Hepatocyte (in vitro differentiated cells): ENCODE data around the gene PKN3. TPM values are rescaled to one million over a fixed set of nuclear protein-coding genes. Genes with fewer than 3 reads are reported as not detected.

Experiments
- DNase-seq: peaks from one replicate; pipeline ENCODE4 v3.0.0-alpha.2; 2016; ENCODE audit warnings: low spot score
- H2AFZ ChIP-seq: fragments of 200-600 bp; sonication (generic); 2 replicates; pipeline ENCODE4 v1.6.0; 2016; ENCODE audit warnings: antibody characterized with exemption, mild to moderate bottlenecking
- H3K27ac ChIP-seq: fragments of 200-600 bp; sonication (generic); 2 replicates; pipeline ENCODE4 v1.5.1; 2016; ENCODE audit warnings: mild to moderate bottlenecking
- H3K27me3 ChIP-seq: fragments of 200-600 bp; sonication (generic); 2 replicates; pipeline ENCODE4 v1.6.1; 2016
- H3K36me3 ChIP-seq: fragments of 200-600 bp; sonication (generic); replicated peaks from 2 replicates; pipeline ENCODE4 v1.5.1; 2016; ENCODE audit warnings: low read depth; ENCODE audit not compliant: insufficient read depth
- H3K4me1 ChIP-seq: fragments of 200-600 bp; sonication (generic); 2 replicates; pipeline ENCODE4 v1.5.1; 2016; ENCODE audit warnings: mild to moderate bottlenecking, moderate library complexity; ENCODE audit not compliant: insufficient read depth
- H3K4me2 ChIP-seq: fragments of 200-600 bp; sonication (generic); 2 replicates; pipeline ENCODE4 v1.6.0; 2016
- H3K4me3 ChIP-seq: fragments of 200-600 bp; sonication (generic); 2 replicates; pipeline ENCODE4 v1.5.1; 2016; ENCODE audit warnings: mild to moderate bottlenecking
- H3K79me2 ChIP-seq: fragments of 200-600 bp; sonication (generic); 2 replicates; pipeline ENCODE4 v1.6.0; 2017; ENCODE audit warnings: mild to moderate bottlenecking
- H3K9me2 ChIP-seq: fragments of 200-600 bp; sonication (generic); replicated peaks from 2 replicates; pipeline ENCODE4 v1.6.0; 2017; ENCODE audit warnings: mild to moderate bottlenecking; ENCODE audit not compliant: insufficient read depth
- H3K9me3 ChIP-seq: fragments of 200-600 bp; sonication (generic); 2 replicates; pipeline ENCODE4 v1.5.1; 2016; ENCODE audit warnings: low read depth, mild to moderate bottlenecking
- H4K20me1 ChIP-seq: fragments of 200-600 bp; sonication (generic); 2 replicates; pipeline ENCODE4 v1.6.0; 2016; ENCODE audit warnings: mild to moderate bottlenecking; ENCODE audit not compliant: insufficient read depth, poor library complexity, severe bottlenecking
- CTCF ChIP-seq: fragments of 200-600 bp; sonication (generic); IDR thresholded peaks from 2 replicates; pipeline ENCODE4 v1.5.1; 2016; ENCODE audit warnings: antibody characterized with exemption, mild to moderate bottlenecking; ENCODE audit not compliant: poor library complexity
- EZH2 ChIP-seq: fragments of 200-600 bp; sonication (generic); IDR thresholded peaks from 2 replicates; pipeline ENCODE4 v1.6.1; 2016; ENCODE audit warnings: antibody characterized with exemption, mild to moderate bottlenecking, borderline replicate concordance
- EZH2phosphoT487 ChIP-seq: fragments of 200-600 bp; sonication (generic); IDR thresholded peaks from one replicate; pipeline ENCODE4 v1.6.1; 2018; ENCODE audit warnings: antibody characterized with exemption, mild to moderate bottlenecking, low read depth, moderate library complexity; ENCODE audit not compliant: unreplicated experiment, severe bottlenecking
- WGBS: methylation state at CpG from one replicate; pipeline ENCODE4 v1.1.6; 2016; ENCODE audit warnings: low lambda C conversion rate; ENCODE audit errors: missing lambda C conversion rate; 5-methylcytosine and 5-hydroxymethylcytosine counted together
- polyA plus RNA-seq: library from polyadenylated mRNA; unstranded; fragments of >200 nt; fragmentation: Nextera tagmentation; extraction: Ambion mirVana; gene quantifications from 2 replicates; pipeline ENCODE4 v1.2.1, GENCODE V29; 2016
- total RNA-seq: library from RNA; depleted of rRNA; stranded (reverse); fragments of >200 nt; gene quantifications from 2 replicates; pipeline ENCODE4 v1.2.3, GENCODE V29; 2014

The PKN3 gene
- total and polyA plus RNA-seq, 2 experiments from 2014 or later = 3.7 to 4.5 TPM

- H3K9me3 ChIP-seq = no peaks in the 10 kb centered on the region
- H3K27ac ChIP-seq = no peak overlapping the region
- whole genome bisulfite sequencing = 95% methylated on average over 1 of the region's 1 CpG
- no peaks in the 10 kb centered on the region for H3K9me2 ChIP-seq
- no peaks in the 10 kb centered on the region for H4K20me1 ChIP-seq
- H3K79me2 ChIP-seq = no peaks in the 10 kb centered on the region
- H3K36me3 ChIP-seq = no peaks in the 10 kb centered on the region
- H2AFZ ChIP-seq = no peak overlapping the region
- H3K4me2 ChIP-seq = no peak overlapping the region
- H3K4me1 ChIP-seq = no peaks in the 10 kb centered on the region
- no peak for TF ChIP-seq CTCF
- no peak for TF ChIP-seq EZH2phosphoT487
- no peak for TF ChIP-seq EZH2
- no peak for DNase-seq
- H3K4me3 ChIP-seq = no peak overlapping the region
- H3K27me3 ChIP-seq = no peaks in the 10 kb centered on the region
Observed at GRCh38 chr9:128743421-128743820, 41.1 kb downstream of the PKN3 start.

GRCh38 chr9:128747241-128747640, 44.9 kb downstream of the PKN3 start:
- H3K36me3 ChIP-seq = no peaks in the 10 kb centered on the region

DNA sequence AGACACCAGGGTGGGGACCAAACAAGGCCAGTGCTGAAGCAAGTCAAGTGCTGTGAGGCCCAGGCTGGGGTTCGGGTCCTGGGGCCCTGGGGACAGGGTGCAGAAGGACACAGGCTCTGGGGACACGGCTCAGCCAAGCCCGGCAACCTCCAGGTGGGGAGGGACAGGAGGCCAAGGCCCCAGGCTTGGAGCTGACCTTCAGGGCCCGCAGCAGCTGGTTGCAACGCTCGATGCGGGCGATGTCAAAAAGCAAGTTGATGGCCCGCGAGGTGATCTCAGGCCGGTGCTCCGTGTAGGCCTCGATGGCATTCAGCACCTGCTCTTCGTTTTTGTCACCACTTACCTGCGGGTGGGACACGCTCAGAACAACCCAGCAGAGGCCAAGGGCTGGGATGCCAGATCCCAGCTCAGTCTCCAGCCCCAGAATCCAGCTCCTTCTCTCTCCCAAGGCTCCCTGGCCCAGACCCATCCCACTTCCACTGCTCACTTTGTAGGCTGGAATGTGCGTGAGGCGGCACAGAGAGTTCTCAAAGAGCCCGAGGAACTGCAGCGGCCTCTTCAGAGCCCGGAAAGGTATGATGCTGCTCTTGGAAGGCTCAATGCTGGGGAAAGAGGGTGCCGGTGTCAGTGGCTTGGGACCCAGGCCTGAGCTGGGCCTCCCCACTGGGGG, 48.8 kb downstream of the PKN3 start:
- no peaks in the 10 kb centered on the region for H3K4me1 ChIP-seq
- 96% methylated on average over 22 of the region's 22 CpGs for WGBS
- no peak overlapping the region for H2AFZ ChIP-seq
- no peaks in the 10 kb centered on the region for H3K79me2 ChIP-seq
- no peak overlapping the region for H3K27ac ChIP-seq
- H3K9me2 ChIP-seq = no peaks in the 10 kb centered on the region
- H3K36me3 ChIP-seq = no peaks in the 10 kb centered on the region
- no peaks in the 10 kb centered on the region for H3K27me3 ChIP-seq
- H3K4me3 ChIP-seq = no peak overlapping the region
- peaks cover under 1% of the 10 kb centered on the region for H4K20me1 ChIP-seq
- no peak for DNase-seq
- TF ChIP-seq EZH2 = no peak
- no peaks in the 10 kb centered on the region for H3K9me3 ChIP-seq
- H3K4me2 ChIP-seq = no peak overlapping the region

More at GRCh38 chr9:128747241-128747640, 44.9 kb downstream of the PKN3 start:
- no peaks in the 10 kb centered on the region for H3K9me2 ChIP-seq
- H3K27ac ChIP-seq = no peak overlapping the region
- H2AFZ ChIP-seq = no peak overlapping the region
- 95% methylated on average over 1 of the region's 1 CpG for WGBS
- H4K20me1 ChIP-seq = no peaks in the 10 kb centered on the region
- no peaks in the 10 kb centered on the region for H3K9me3 ChIP-seq
- no peaks in the 10 kb centered on the region for H3K79me2 ChIP-seq
- H3K4me1 ChIP-seq = no peaks in the 10 kb centered on the region
- TF ChIP-seq CTCF = no peak
- no peak for TF ChIP-seq EZH2
- no peak for TF ChIP-seq EZH2phosphoT487
- H3K4me2 ChIP-seq = no peak overlapping the region
- DNase-seq = no peak
- no peaks in the 10 kb centered on the region for H3K27me3 ChIP-seq
- no peak overlapping the region for H3K4me3 ChIP-seq

GRCh38 chr9:128753627-128754026, 51.3 kb downstream of the PKN3 start:
- Histone ChIP-seq H3K4me1 (no peaks in the 10 kb centered on the region), H3K36me3 (no peaks in the 10 kb centered on the region), H3K4me2 (no peak overlapping the region), H3K27ac (no peak overlapping the region), H3K9me2 (no peaks in the 10 kb centered on the region), H3K79me2 (peaks cover 4% of the 10 kb centered on the region), H3K9me3 (no peaks in the 10 kb centered on the region), H2AFZ (no peak overlapping the region), H3K27me3 (no peaks in the 10 kb centered on the region), H4K20me1 (peaks cover 2% of the 10 kb centered on the region), H3K4me3 (no peak overlapping the region)
- WGBS = 96% methylated on average over 16 of the region's 16 CpGs
- no peak for DNase-seq
- TF ChIP-seq CTCF (no peak), EZH2 (no peak)
